ELR (cell line): Measurements from ENCODE around the gene NUMB.
"Not testable (repeated sequence)": the region's sequence is repeated elsewhere in the genome, so short reads cannot be mapped to it uniquely, and the experiment has no call there.

ENCODE experiments used
- DNase-seq: peaks from one replicate; pipeline ENCODE4 v3.0.0-alpha.2; 2015; ENCODE audit warnings: low read depth

The NUMB gene

DNA sequence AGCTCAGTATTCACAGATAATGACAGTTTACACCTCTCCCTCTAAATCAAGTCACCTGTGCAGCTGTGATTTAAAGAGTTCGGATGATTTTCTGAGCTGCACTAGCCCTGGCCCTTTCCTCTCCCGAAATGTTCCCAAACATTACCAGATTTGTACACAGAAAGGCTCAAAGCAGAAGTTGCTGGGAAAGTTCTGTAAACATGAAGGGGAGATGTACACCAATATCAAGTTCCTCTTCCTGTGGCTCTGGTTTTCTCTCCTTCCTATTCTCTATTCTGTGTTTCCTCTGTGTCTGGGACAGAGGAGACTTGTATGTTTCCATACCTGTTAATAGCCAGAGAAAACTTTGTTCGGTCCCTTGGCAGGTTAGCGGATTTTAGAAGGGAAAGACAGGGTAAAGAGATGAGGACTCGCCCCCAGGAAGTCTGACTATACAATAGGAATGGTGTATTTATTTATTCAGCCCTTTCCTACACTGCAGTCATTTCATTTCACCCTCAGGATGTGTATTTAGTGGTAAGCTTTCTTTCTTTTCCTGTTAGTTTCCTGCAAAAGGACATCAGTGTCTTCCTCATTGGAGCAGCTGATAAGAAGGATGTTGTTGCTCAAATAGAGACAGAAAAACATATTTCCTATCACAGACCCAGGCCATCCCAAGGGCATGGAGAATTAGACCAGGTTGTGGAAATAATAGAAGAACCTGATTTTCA is 7.6 kb upstream of the NUMB start:
- peak; percentile 63 for DNase-seq

DNA sequence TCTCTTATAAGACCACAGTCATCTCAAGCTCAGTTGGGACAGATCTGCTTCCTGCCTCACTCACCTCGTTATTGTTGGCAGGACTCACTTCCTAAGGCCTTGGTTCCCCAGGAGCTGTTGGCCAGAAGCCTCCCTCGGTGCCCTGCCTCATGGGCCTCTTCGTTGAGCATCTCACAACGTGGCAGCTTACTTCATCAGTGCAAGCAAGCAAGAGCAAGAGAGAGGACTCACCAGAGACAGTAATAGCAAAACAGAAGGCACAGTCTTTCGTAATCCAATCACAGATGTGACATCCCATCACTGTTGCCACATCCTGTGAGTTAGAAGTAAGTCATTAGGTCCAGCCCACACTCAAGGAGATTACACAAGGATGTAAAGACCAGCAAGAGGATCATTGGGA is 5.1 kb upstream of the NUMB start:
- peak; percentile 97 for DNase-seq

DNA sequence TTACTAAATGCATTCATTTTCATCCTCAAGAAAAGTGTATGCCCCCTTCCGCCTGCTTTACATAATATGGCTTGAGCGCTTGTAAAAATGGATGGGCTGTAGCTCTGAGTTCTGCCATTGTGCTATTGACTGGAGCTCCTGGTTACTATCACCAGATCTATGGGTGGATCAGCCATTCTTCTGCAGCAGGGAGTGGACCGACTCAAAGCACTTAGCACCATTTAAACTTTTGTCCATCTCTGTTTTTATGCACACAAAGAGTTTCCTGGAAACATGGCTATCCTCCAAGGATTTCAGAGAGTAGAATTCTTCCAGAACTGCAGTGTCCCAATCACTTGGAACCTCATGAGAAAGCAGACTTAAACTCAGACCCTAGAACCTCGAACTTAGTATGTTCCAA is 4.5 kb upstream of the NUMB start:
- DNase-seq, result no peak

DNA sequence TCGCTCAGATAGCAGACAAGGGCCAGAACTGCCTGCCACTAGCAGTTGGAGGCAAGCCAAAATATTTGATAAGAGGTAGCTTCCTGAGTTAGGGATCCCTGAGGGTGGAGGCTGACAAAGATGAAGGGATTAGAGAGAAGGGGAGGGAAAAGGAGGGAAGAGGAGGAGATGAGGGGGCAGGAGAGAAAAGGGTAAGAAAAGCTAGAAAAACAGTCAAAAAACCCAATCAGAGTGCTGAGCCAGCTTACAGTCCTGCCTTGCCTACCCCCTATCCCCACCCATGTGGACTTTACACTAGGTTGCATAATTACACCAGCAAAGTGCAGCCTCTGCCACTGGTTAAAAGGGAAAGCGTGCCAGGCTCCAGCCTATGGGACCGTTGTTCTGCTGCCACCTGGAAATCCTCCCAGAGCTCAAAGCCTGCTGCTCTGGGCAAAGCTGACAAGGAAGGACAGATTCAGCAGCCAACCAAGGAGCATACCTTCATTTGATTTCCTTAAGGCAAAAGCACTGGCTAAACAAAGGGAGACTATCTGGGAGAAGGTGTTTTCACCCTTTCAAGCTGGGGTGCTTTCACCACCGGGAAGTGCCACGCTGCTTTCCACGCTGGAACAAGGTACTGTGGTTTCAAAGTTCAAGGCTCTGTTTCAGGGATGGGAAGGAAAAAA is 3.8 kb upstream of the NUMB start:
- no peak for DNase-seq

DNA sequence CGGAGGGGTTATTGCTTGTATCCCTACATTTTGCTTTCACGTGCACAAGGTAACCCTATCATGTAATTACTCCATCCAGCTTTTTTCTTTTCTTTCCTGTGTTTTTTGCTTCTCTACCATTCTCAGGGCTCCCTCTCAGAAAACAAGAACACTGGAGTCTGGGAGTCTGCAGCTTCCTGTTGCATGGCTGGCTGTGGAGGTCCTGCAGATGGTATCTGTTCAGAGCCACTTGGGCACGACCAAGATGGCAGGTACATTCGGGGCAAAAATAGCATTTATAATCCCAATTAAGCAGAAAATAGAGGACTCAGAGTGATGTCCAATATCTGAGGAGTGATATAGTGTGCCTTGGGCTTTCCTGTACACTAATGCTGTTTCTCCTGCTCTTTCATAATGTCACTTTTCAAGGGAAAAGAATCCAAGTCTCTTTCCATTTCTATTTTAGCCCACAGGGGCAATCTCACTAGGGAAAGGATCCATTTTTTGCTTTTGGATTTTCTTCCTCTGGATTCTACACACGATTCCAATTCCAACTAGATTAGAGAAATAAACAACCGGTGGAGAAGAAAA is 3.2 kb upstream of the NUMB start:
- no peak for DNase-seq

DNA sequence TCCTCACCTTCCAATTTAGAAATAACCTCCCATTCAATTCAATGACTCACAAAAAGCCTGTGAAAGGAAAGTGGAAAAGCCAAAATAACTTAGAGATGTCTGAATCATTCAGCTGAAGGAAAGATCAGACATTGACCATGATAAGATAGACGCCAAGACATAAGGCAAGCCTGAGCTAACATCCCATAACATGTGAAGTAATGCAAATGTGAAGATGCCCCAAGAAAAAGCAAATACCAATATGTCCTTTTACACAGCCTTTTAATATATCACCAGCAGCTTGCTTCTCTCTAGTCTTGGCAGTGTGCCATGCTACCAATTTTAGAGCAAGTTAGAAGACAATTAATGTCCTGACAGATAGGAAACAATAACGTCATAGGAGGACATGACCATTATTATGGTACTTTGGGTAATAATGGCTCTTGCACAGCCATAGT is 2.4 kb upstream of the NUMB start:
- DNase-seq, result peak; percentile 72

DNA sequence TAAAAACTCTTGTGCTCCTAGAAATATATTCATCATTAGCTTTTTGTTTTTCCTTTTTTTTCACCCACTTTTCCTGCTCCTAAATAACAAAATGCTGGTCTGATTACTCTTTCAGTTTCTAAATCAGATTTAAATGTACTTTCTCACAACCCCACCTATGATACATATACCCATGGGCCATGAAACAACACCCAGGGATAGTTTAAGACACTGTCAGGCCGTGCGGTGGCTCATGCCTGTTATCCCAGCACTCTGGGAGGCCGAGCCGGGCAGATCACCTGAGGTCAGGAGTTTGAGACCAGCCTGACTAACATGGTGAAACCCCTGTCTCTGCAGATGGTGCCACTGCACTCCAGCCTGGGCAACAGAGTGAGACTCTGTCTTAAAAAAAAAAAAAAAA is 1.6 kb upstream of the NUMB start:
- no peak for DNase-seq

DNA sequence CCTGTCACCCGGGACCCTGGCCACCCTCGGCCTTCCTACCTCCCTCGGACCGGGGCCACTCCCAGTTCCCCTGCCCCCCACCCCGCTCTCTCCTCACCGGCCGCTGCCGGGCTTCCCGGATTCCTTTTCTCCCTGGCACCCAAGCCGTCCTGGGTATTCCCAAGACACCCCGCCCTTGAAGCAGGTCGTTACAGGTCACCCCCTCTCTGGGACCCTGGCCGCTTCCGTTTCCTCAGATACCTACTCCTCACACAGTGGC is 493 bp downstream of the NUMB start:
- peak; percentile 42 for DNase-seq

DNA sequence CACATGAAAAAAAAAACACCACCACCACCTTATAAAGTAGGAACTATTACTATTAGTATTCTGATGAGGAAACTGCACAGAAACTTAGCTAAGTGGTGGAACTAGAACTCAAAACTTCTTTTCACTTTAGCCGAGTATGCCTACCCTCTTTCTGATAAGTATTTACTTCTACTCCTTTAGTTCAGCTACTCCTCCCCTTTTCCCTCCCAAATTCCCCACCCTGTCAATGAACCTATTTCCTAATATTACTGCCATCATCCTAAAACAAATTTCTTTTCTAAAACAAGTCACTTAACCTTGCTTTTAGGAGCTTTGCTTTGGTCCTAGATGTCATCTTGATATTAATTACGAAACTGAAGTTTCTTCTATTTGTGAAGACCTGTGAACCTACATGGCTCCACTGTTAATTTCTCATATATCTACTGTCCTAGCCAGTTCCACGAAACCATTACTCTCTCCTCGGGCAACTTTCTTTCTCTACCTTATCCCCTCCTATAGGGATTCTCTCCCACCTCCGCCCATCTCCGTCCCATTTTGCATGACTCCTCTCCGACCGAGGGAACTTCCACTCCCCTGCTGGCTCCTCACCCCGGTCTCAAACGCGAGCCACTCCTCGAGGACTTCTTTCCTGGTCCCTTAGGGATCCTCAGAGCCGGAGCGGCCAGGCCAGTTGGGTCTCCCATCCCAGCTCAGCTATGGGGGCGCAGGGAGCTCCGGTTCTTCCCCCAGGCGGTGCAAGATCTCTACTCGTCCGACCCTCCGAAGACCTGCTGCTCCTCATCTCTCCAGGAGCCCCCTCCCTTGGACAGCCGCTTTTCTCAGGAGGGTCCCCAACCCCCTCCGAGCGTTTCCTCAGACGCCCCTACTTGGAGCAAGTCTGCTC is 1.1 kb downstream of the NUMB start:
- peak; percentile 71 for DNase-seq

DNA sequence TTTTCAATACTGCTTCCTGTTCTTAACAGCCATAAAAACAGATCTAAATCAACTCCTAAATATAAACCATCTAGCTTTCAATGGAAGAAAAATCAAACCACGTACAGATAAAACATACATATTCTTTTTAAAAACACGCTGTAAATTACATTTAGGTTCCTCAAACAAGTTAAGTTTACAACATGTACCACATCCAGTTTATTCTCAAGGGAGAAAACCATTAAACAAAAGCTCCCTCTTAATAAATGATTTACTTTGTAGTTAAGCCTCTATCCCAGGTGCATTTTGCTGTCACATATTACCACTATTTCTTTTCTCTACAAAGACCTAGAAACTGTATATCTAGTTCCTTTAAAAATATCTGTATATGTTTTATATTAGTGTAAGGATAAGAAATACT is 3.1 kb downstream of the NUMB start:
- DNase-seq, result no peak

DNA sequence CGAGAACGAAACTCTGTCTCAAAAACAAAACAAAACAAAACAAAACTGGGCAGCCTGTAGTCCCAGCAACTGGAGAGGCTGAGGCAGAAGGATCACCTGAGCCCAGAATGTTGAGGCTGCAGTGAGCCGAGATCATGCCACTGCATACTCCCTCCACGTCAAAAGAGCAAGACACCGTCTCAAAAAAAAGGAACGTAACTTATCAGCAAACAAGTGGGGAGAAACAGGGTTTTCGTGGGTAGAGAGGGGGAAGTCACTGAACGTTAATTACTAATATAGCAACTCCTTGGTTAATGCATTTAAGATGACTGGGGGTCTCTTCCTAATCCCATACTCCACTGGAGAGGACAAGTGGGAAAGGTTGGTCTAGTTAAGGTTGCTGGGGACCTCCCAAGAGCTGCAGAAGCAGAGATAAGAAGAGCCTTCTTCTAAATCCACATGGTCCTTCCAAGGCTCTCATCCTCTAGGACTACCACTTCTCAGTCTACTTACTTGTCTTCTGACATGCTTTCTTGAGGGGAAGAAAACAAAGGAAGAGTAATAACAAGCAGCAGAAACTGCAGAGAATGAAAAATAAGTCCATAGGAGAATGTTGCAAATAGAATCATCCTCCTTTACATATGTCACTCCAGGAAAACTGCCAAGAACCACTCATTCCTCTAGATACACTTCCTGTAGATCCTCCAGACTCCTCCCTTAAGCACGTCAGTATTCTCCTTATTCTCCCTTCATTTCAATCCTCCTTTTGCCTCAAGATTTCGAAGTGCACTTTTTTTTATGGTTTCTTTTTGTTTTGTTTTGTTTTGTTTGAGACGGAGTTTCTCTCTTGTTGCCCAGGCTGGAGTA is 5.8 kb downstream of the NUMB start:
- DNase-seq, result peak; percentile 91

DNA sequence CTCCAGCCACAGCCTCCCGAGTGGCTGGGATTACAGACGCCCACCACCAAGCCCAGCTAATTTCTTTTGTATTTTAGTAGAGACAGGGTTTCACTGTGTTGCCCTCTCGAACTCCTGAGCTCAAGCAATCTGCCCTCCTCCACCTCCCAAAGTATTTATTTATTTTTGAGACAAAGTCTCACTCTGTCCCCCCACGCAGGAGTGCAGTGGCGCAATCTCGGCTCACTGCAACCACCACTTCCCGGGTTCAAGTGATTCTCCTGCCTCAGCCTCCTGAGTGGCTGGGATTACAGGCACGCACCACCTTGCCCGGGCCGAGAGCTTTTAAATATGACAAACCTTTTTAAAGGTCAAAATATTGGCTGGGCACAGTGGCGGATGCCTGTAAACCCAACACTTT is 14.6 kb downstream of the NUMB start:
- no peak for DNase-seq

DNA sequence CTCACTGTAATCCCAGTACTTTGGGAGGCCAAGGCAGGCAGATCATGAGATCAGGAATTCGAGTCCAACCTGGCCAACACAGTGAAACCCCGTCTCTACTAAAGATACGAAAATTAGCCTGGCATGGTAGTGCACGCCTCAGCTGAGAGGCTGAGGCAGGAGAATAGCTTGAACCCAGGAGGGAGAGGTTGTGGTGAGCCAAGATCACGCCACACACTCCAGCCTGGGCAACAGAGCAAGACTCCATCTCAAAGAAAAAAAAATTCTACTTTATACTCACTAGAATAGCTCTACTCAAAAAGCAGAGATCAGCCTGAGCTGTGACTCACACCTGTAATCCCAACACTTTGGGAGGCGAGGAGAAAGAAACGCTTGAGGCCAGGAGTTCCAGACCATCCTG is 17.1 kb downstream of the NUMB start:
- no peak for DNase-seq

DNA sequence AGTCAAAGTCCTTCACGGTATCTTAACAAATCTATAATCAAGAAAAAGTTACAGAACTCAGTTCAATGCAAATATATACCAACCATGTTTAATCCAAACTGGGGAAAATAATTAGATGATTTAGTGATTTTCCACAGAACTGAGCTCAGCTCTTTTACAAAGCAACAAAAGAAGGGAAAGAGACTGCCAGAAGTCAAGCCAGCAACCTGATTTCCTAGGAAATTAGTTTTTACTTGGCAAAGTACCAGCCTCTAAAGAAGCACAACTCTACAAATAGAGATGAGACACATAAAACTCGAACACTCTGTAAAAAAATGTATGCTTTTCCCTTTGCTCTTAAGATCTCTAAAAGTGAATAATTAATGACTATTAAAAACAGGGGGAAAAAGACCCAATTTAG is 19.4 kb downstream of the NUMB start:
- DNase-seq, result no peak

DNA sequence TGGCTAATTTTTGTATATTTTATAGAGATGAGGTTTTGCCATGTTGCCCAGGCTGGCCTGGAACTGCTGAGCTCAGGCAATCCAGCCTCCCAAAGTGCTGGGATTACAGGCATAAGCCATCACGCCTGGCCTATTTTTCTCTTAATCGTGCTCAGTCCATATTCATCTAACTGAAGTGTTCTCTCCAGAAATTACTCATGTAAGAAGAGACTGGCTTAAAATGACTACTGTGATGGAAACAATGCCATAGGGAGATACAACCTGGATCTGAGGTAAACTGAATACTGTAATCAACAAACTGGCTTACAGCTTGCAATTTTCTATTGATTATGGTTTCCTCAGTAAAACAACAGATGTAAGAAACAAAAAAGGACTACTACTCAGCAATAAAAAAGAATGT is 21.1 kb downstream of the NUMB start:
- no peak for DNase-seq

DNA sequence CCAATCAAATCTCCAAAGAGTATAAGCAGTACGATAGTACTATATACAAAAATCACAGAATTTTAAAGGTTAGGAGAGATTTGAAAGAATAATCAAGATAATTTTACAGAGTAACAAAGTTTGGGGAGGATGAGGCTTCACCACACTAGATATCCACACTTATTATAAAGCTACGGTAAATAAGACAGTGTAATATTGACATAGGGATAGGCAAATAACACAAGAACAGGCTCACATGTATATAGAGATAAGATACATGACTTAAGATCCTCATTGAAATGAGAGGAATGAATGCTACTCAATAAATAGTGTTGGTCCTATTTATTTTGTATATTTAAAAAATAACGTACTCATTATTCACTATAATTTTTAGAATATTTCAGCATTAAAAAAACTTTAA is 26.2 kb downstream of the NUMB start:
- DNase-seq, result no peak

DNA sequence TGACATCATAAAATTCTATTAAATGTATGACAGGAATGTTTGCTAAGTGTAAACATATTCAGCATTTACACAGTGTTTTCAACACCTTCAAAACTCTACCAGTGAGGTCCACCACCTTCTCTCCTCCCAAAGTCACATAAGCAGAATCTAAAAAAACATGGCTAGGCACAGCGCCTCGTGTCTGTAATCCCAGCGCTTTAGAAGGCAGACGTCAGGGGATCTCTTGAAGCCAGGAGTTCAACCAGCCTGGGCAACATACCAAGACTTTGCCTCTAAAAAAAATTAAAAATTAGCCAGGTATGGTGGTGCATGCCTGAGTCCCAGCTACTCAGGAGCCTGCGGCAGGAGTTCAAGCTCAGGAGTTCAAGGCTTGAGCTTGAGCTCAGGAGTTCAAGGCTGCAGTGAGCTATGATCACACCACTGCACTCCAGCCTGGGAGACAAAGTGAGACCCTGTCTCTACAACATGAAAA is 30.0 kb downstream of the NUMB start:
- DNase-seq, result no peak

DNA sequence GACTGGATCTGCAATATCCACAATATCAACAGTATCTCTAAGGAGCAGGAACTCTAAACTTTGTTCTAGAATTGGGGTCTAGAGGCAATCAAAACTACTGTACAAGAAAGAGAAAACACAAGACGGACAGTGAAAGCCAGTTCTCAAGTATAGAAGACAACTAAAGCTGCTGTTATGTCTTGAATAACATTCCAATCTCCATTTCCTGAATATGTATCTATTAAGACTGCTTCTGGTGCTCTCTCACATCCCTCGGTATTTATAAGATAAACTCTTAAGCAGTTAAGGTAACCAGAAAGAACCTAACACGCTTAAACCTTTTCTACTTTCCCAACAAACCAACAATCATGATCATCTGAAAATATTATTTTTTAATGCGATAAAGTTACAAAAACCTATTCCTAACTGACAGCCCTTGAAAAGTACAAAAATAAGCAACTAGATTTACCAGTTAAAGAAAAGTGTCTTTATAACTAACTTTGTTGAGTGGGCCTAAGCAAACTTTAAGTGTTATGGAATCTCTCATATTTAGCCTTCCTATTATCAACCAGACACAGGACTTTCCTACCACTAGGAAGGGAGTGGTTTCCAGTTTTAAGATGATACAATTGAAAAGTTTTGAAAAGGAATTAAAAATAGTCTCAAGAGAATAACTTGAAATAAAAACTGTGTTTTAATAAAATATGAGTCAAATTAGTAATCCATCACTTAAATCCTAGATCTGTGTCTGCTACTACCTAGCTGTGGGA is 30.7 kb downstream of the NUMB start:
- no peak for DNase-seq

DNA sequence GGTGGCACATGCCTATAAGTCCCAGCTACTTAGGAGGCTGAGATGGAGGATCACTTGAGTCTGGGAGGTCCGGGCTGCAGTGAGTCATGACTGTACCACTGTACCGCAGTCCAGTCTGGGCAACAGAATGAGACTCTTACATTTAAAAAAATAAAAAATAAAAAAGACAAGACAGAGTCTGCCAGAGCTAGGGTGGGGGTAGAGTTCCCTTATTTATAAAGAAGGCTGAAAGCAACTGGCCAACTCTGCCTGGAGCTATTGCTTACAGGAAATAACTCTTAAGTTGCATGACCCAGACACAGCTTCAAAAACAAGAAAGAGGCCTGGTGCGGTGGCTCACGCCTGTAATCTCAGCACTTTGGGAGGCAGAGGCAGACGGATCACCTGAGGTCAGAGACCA is 31.5 kb downstream of the NUMB start:
- peak; percentile 43 for DNase-seq

DNA sequence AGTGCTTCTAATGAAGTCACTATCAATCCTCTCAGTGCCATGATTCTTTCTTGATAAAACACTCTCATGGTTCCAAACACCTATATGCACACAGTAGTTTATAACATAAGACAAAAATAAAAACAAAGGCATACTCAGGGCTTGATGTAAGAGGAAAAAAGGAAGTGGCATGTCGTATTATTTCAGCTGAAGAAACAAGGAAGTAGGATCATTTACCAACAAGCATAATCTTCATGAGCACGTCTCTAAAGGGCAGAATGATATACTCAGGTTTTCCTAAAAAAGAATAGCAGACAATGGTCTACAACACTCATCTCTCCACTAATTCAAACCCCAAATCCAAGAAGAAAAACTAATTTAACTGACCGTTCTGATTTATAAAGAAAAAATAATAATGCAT is 33.9 kb downstream of the NUMB start:
- no peak for DNase-seq

DNA sequence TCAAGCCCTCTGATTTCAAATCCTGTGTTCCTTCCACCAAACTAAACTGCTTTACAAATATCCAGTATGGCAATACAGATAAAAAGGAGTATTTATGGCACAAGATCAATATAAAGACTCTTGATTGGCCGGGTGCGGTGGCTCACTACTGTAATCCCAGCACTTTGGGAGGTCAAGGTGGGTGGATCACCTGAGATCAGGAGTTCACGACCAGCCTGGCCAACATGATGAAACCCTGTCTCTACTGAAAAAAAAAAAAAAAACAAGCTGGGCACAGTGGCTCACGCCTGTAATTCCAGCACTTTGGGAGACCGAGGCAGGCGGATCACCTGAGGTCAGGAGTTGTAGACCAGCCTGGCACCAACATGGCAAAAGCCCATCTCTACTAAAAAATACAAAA is 35.3 kb downstream of the NUMB start:
- DNase-seq, result not testable (repeated sequence)
